Ovary (tissue), 3 donors: ENCODE data around the gene PLXNB2.

ENCODE experiments used
- EP300 ChIP-seq: sonication (generic); formaldehyde crosslinking; IDR thresholded peaks from one replicate; pipeline ENCODE4 v1.6.1; 2017; ENCODE audit warnings: antibody characterized with exemption
- TF ChIP-seq, protein P1 (sequence below), 3 donors: fragments of 450-650 bp in 2 of 3; fragments of 200-600 bp in 1 of 3; IDR thresholded peaks; one replicate each; pipeline versions ENCODE4 v1.5.1 to v1.8.0; 2016 to 2022; ENCODE audit warnings: antibody characterized with exemption in 3 of 3, mild to moderate bottlenecking in 1 of 3
- donor health status: DM: no; HTN: no; CAD: no.

DNA sequence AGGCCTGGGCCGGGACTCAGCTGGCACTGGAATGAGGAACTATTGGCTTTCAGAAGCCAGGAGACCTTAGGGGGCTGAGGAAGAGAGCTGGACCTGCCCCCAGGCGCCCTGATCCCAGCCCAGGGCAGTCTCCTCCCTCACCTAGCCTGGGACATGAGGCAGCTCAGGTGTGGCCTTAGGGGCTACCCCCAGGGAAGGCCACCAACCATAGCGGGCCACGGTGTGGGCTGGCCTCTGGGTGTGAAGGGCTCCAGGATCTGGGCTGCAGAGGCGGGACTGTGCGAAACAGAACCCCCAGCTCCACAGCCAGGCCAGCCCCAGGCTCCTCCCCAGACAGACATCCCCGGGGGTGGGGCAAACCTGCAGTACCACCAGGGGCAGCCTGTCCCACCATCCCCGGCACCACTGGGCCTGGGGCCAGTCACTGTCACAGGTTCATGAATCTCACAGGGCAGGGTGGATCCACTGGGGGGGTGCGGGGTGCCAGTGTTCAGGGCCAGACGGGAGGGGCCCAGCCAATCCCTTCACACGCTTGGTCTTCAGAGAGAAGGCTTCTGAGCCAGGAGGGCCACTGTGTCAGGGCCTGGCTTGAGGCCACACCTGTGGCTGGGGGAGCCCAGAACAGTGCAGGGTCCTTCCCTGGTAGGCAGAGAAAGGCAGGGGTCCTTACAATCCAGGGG is 3.5 kb downstream of the PLXNB2 start:
- TF ChIP-seq EP300, result no peak
- TF ChIP-seq, protein P1, sequence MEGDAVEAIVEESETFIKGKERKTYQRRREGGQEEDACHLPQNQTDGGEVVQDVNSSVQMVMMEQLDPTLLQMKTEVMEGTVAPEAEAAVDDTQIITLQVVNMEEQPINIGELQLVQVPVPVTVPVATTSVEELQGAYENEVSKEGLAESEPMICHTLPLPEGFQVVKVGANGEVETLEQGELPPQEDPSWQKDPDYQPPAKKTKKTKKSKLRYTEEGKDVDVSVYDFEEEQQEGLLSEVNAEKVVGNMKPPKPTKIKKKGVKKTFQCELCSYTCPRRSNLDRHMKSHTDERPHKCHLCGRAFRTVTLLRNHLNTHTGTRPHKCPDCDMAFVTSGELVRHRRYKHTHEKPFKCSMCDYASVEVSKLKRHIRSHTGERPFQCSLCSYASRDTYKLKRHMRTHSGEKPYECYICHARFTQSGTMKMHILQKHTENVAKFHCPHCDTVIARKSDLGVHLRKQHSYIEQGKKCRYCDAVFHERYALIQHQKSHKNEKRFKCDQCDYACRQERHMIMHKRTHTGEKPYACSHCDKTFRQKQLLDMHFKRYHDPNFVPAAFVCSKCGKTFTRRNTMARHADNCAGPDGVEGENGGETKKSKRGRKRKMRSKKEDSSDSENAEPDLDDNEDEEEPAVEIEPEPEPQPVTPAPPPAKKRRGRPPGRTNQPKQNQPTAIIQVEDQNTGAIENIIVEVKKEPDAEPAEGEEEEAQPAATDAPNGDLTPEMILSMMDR (IDR thresholded peaks at IDR 0.05), result no peak
